Measurements from ENCODE around the gene TNRC6A. TPM values are rescaled to one million over a fixed set of nuclear protein-coding genes. Genes with fewer than 3 reads are reported as not detected.

The TNRC6A gene
- total and polyA plus RNA-seq, 9 of the 15 experiments (the other 6 are each of a cell fraction or from before 2014, with no cell fraction given) = 3.4 to 32.1 (median 26.6) TPM

DNA sequence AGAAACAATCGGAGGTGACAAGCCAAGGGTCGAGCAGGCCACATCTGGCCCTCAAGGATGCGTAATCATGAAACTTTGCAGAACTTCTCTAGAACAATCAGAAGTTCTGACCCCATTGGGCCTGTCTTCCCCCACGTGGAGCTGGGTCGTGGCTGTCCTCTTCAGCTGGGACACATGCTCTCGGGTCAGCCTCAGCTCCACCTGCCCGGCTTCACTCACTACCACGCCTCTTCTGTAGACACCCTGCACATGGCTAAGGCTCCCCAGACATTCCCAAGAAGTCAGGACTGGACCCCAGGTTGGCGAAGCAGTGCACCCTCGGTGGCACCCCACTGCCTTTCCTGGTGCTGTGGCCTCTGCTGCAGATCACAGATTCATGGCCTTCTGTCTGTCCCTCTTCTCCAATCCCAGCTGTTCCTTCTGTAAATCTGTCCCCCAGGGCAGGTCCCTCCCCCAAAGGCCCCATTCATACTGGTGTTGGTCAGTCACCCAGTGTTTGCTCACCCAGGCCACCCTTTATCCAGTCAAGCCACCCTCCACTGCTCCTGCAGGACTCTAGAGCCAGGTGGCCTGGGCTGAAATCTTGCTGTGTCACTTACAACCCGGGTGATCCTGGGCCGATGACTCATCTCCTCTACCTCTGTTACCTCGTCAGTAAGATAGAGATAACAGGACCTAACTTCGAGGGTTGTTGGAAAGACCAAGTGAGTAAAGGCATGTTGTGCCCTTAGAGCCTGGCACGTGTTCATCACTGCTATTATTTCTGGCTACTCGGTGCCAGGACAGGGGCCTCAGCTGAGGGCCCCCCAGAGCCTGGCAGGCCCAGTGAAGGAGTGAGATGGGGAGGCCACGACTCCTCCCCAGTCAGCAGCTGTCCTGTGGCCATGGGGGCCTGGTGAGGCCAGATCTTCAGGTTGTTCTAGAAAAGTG, 114.9 kb downstream of the TNRC6A start:
- POLR2A ChIA-PET = interaction anchor here (1.0 kb wide), 1 partner anchor 236 kb away, joined by 3 read pairs; no protein-coding TSS in a partner anchor
- in situ Hi-C loops (cut with MboI) (no loop called here), intact Hi-C loops (cut with micrococcal nuclease) (no loop called here)
- BruUV-seq (replicated peaks) = no TSS peak
- 0 out of 2 replicates have a peak, but pooled peaks cover 6% of the 10 kb centered on the region for H4K20me1 ChIP-seq (replicated peaks; ENCODE audit: control insufficient read depth, insufficient read depth, low read length)
- peaks cover 21 to 33% of the 10 kb centered on the region in 2 experiments for H3K4me1 ChIP-seq (replicated peaks in 1 of 2; ENCODE audit: control insufficient read depth in 2 of 2, insufficient read depth in 2 of 2, low read length in 2 of 2)
- H3K4me2 ChIP-seq (ENCODE audit: insufficient read depth, low read length) = peak overlapping the region; percentile 54; the same call in 1 of the 2 replicates
- 0 out of 2 replicates have a peak overlapping the region, but pooled peaks have one; percentile 28 for H2AFZ ChIP-seq (ENCODE audit: low read depth, low read length)
- H3K27me3 ChIP-seq (ENCODE audit: control insufficient read depth in 2 of 2, insufficient read depth in 2 of 2, low read length in 2 of 2) = 0 out of 5 replicates have a peak, but pooled peaks cover 0 to 3% of the 10 kb centered on the region in 2 experiments
- no peaks in the 10 kb centered on the region for H3K36me3 ChIP-seq (ENCODE audit: control insufficient read depth, insufficient read depth, low read length)
- DNase-seq (ENCODE audit: extremely low read depth in 1 of 4, low spot score in 3 of 4) (peak; percentile 89 to 93 (median 91)), FAIRE-seq (peak; percentile 99), ATAC-seq (peak; percentile 97)
- H3K9ac ChIP-seq (ENCODE audit: insufficient read depth in 1 of 2, low read depth in 2 of 2, low read length in 2 of 2) = peak overlapping the region in 1 of 2 experiments; percentile 81; a peak in 2 of 4 replicates
- no peaks in the 10 kb centered on the region for H3K79me2 ChIP-seq (ENCODE audit: control insufficient read depth, insufficient read depth, low read length)
- WGBS (ENCODE audit: insufficient coverage, low coverage, missing lambda C conversion rate) = 26% methylated on average over 17 of the region's 17 CpGs
- H3K4me3 ChIP-seq = no peak overlapping the region
- CTCF ChIA-PET (ENCODE audit: low intra/inter-chr PET ratio) = no interaction called here
- peak overlapping the region; percentile 56; the same call in 2 of the 3 replicates for H3K27ac ChIP-seq (ENCODE audit: extremely low read depth, low read depth, low read length)
- H3K9me1 ChIP-seq (ENCODE audit: control insufficient read depth, insufficient read depth, low read length) = peaks cover 4% of the 10 kb centered on the region
- no peaks in the 10 kb centered on the region for H3K9me3 ChIP-seq (replicated peaks; ENCODE audit: control insufficient read depth, insufficient read depth, low read depth, low read length)
- peak; percentile 97 for TF ChIP-seq C11orf30 (IDR thresholded peaks at IDR 0.05; ENCODE audit: low read depth)
- TF ChIP-seq ESRRB (CRISPR knock-in tag; IDR thresholded peaks at IDR 0.05; ENCODE audit: borderline replicate concordance) = no peak
- no peak for TF ChIP-seq ZBTB5 (IDR thresholded peaks at IDR 0.05)
- peak; percentile 83 for TF ChIP-seq ATF7 (IDR thresholded peaks at IDR 0.05)
- no peak for TF ChIP-seq NONO (IDR thresholded peaks at IDR 0.05; ENCODE audit: low read depth in 2 of 2, low read length in 1 of 2)
- TF ChIP-seq THAP12 (CRISPR knock-in tag; IDR thresholded peaks at IDR 0.05) = no peak
- no peak for TF ChIP-seq TCF7L2 (IDR thresholded peaks at IDR 0.05; ENCODE audit: low read depth, low read length)
- TF ChIP-seq, protein P1, sequence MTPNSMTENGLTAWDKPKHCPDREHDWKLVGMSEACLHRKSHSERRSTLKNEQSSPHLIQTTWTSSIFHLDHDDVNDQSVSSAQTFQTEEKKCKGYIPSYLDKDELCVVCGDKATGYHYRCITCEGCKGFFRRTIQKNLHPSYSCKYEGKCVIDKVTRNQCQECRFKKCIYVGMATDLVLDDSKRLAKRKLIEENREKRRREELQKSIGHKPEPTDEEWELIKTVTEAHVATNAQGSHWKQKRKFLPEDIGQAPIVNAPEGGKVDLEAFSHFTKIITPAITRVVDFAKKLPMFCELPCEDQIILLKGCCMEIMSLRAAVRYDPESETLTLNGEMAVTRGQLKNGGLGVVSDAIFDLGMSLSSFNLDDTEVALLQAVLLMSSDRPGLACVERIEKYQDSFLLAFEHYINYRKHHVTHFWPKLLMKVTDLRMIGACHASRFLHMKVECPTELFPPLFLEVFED (CRISPR knock-in tag; conservative IDR thresholded peaks at IDR 0.05) = no peak
- TF ChIP-seq GATA2 (CRISPR knock-in tag; IDR thresholded peaks at IDR 0.05) = peak; percentile 59; the same call in 1 of the 2 replicates
- peak; percentile 90 for TF ChIP-seq MAFK (IDR thresholded peaks at IDR 0.05; ENCODE audit: low read length)
- no peak for TF ChIP-seq NR1H2 (CRISPR knock-in tag; IDR thresholded peaks at IDR 0.05)
- peak in 1 of 2 experiments; percentile 39; a peak in 1 of 4 replicates for TF ChIP-seq FOXK2 (conservative IDR thresholded peaks at IDR 0.05 in 1 of 2, IDR thresholded peaks at IDR 0.05 in 1 of 2; ENCODE audit: low read depth in 2 of 2)
- no peak for TF ChIP-seq NCOA2 (IDR thresholded peaks at IDR 0.05; ENCODE audit: partially characterized antibody in 2 of 2)
- peak; percentile 90 for TF ChIP-seq MAFF (IDR thresholded peaks at IDR 0.05; ENCODE audit: low read length)
